Loucy (cell line): ENCODE results near the gene SLC38A3.

Source experiments
- H2AFZ ChIP-seq: fragments of 200-600 bp; sonication (generic); 2 replicates; pipeline ENCODE4 v1.6.0; 2016; ENCODE audit warnings: antibody characterized with exemption, mild to moderate bottlenecking, low read length, moderate library complexity
- H3F3A ChIP-seq: fragments of 200-600 bp; 2 replicates; pipeline ENCODE4 v1.6.0; 2016; ENCODE audit warnings: antibody characterized with exemption, low read depth, mild to moderate bottlenecking
- H3K27me3 ChIP-seq: fragments of 200-600 bp; sonication (generic); 2 replicates; pipeline ENCODE4 v1.6.1; 2014; ENCODE audit warnings: low read length, mild to moderate bottlenecking; ENCODE audit not compliant: insufficient read depth, poor library complexity, severe bottlenecking
- H3K36me3 ChIP-seq: fragments of 200-600 bp; sonication (generic); 2 replicates; pipeline ENCODE4 v1.6.1; 2016; ENCODE audit warnings: low read length; ENCODE audit not compliant: insufficient read depth
- H3K4me1 ChIP-seq: fragments of 200-600 bp; sonication (generic); 2 replicates; pipeline ENCODE4 v1.5.1; 2014; ENCODE audit warnings: low read length, mild to moderate bottlenecking; ENCODE audit not compliant: insufficient read depth, poor library complexity, severe bottlenecking
- H3K4me2 ChIP-seq: fragments of 200-600 bp; sonication (generic); 2 replicates; pipeline ENCODE4 v1.6.0; 2014; ENCODE audit warnings: antibody characterized with exemption, low read length, low read depth, mild to moderate bottlenecking; ENCODE audit not compliant: poor library complexity, severe bottlenecking
- H3K4me3 ChIP-seq: fragments of 200-600 bp; sonication (generic); 2 replicates; pipeline ENCODE4 v1.5.1; 2014; ENCODE audit warnings: low read length, mild to moderate bottlenecking, mixed read lengths; ENCODE audit not compliant: poor library complexity, severe bottlenecking
- H3K79me2 ChIP-seq: fragments of 200-600 bp; sonication (generic); 2 replicates; pipeline ENCODE4 v1.6.1; 2014; ENCODE audit warnings: low read length; ENCODE audit not compliant: insufficient read depth
- H3K9ac ChIP-seq: fragments of 200-600 bp; sonication (generic); 2 replicates; pipeline ENCODE4 v1.6.0; 2014; ENCODE audit warnings: mild to moderate bottlenecking, low read depth, low read length, moderate library complexity; ENCODE audit not compliant: poor library complexity, severe bottlenecking
- H3K9me2 ChIP-seq: fragments of 200-600 bp; sonication (generic); replicated peaks from 2 replicates; pipeline ENCODE4 v1.6.1; 2016; ENCODE audit warnings: low read depth, low read length, mixed read lengths
- H3K9me3 ChIP-seq: fragments of 200-600 bp; sonication (generic); 2 replicates; pipeline ENCODE4 v1.6.1; 2014; ENCODE audit warnings: mild to moderate bottlenecking, antibody characterized with exemption, low read length, low read depth; ENCODE audit not compliant: insufficient read depth
- H4K20me1 ChIP-seq: fragments of 200-600 bp; sonication (generic); 2 replicates; pipeline ENCODE4 v1.6.0; 2014; ENCODE audit warnings: antibody characterized with exemption, low read length, mild to moderate bottlenecking; ENCODE audit not compliant: insufficient read depth, poor library complexity, severe bottlenecking
- CTCF ChIP-seq: fragments of 200-600 bp; sonication (generic); conservative IDR thresholded peaks from 2 replicates; pipeline ENCODE4 v1.5.1; 2014; ENCODE audit warnings: mild to moderate bottlenecking, antibody characterized with exemption, low read length
- EZH2phosphoT487 ChIP-seq: fragments of 200-600 bp; IDR thresholded peaks from 2 replicates; pipeline ENCODE4 v1.6.1; 2018; ENCODE audit warnings: antibody characterized with exemption, mild to moderate bottlenecking, moderate library complexity, borderline replicate concordance

Gene SLC38A3

GRCh38 chr3:50241163-50241562 lies 36.1 kb downstream of the SLC38A3 start:
- H3K9me3 ChIP-seq, result no peaks in the 10 kb centered on the region
- H3K36me3 ChIP-seq, result peaks cover 9% of the 10 kb centered on the region; the same call in 1 of the 2 replicates
- H2AFZ ChIP-seq, result no peak overlapping the region
- H3K4me1 ChIP-seq, result peaks cover 57% of the 10 kb centered on the region
- peak overlapping the region; percentile 99 for H3K4me2 ChIP-seq
- H3F3A ChIP-seq, result peaks cover 3% of the 10 kb centered on the region; the same call in 1 of the 2 replicates
- peaks cover 96% of the 10 kb centered on the region for H3K79me2 ChIP-seq
- H3K4me3 ChIP-seq, result peak overlapping the region; percentile 32
- no peaks in the 10 kb centered on the region for H3K9me2 ChIP-seq
- TF ChIP-seq CTCF (no peak), EZH2phosphoT487 (no peak)
- peaks cover 5% of the 10 kb centered on the region for H3K27me3 ChIP-seq
- peaks cover 90% of the 10 kb centered on the region for H4K20me1 ChIP-seq
- H3K9ac ChIP-seq, result peak overlapping the region; percentile 56

GRCh38 chr3:50241713-50242380 lies 36.8 kb downstream of the SLC38A3 start:
- no peak overlapping the region for H2AFZ ChIP-seq
- H4K20me1 ChIP-seq, result peaks cover 89% of the 10 kb centered on the region
- no peaks in the 10 kb centered on the region for H3K27me3 ChIP-seq
- peaks cover 3% of the 10 kb centered on the region; the same call in 1 of the 2 replicates for H3F3A ChIP-seq
- peak overlapping the region; percentile 51 for H3K4me3 ChIP-seq
- peak overlapping the region; percentile 56 for H3K9ac ChIP-seq
- H3K9me3 ChIP-seq, result no peaks in the 10 kb centered on the region
- H3K4me1 ChIP-seq, result peaks cover 60% of the 10 kb centered on the region
- peak overlapping the region; percentile 99 for H3K4me2 ChIP-seq
- H3K79me2 ChIP-seq, result peaks cover 96% of the 10 kb centered on the region
- peaks cover 9% of the 10 kb centered on the region; the same call in 1 of the 2 replicates for H3K36me3 ChIP-seq
- no peak for TF ChIP-seq EZH2phosphoT487
- no peak for TF ChIP-seq CTCF
- no peaks in the 10 kb centered on the region for H3K9me2 ChIP-seq

GRCh38 chr3:50242381-50242770 lies 37.3 kb downstream of the SLC38A3 start:
- H3K4me3 ChIP-seq, result peak overlapping the region; percentile 51
- peak overlapping the region; percentile 99 for H3K4me2 ChIP-seq

More at GRCh38 chr3:50242381-50242770, 37.3 kb downstream of the SLC38A3 start:
- no peaks in the 10 kb centered on the region for H3K9me3 ChIP-seq
- peaks cover 96% of the 10 kb centered on the region for H3K79me2 ChIP-seq
- TF ChIP-seq CTCF (no peak), EZH2phosphoT487 (no peak)
- H3K9ac ChIP-seq, result peak overlapping the region; percentile 56
- peaks cover 62% of the 10 kb centered on the region for H3K4me1 ChIP-seq
- H4K20me1 ChIP-seq, result peaks cover 90% of the 10 kb centered on the region
- no peaks in the 10 kb centered on the region for H3K9me2 ChIP-seq
- no peak overlapping the region for H2AFZ ChIP-seq
- H3F3A ChIP-seq, result peaks cover 3% of the 10 kb centered on the region; the same call in 1 of the 2 replicates
- H3K36me3 ChIP-seq, result peaks cover 12% of the 10 kb centered on the region; the same call in 1 of the 2 replicates
- no peaks in the 10 kb centered on the region for H3K27me3 ChIP-seq
